H9 (cell line): ENCODE results near the gene LRRC7. TPM values are rescaled to one million over a fixed set of nuclear protein-coding genes. Genes with fewer than 3 reads are reported as not detected.

ENCODE experiments used
- DNase-seq: peaks from one replicate; pipeline ENCODE4 v3.0.0-alpha.2; 2017
- H2AFZ ChIP-seq: one replicate; pipeline ENCODE4 v1.6.1; 2013; ENCODE audit warnings: mild to moderate bottlenecking, low read length, control low read depth, moderate library complexity
- H2AK5ac ChIP-seq: 2 replicates; pipeline ENCODE4 v1.6.1; 2013; ENCODE audit warnings: low read length, control low read depth, mixed read lengths; ENCODE audit not compliant: insufficient read length
- H2BK120ac ChIP-seq: one replicate; pipeline ENCODE4 v1.6.1; 2013; ENCODE audit warnings: low read depth, mild to moderate bottlenecking, low read length, control low read depth, inconsistent platforms; ENCODE audit not compliant: poor library complexity, severe bottlenecking
- H2BK12ac ChIP-seq: 2 replicates; pipeline ENCODE4 v1.6.1; 2013; ENCODE audit warnings: low read length, control low read depth, mixed read lengths, low read depth; ENCODE audit not compliant: insufficient read length
- H2BK15ac ChIP-seq: 2 replicates; pipeline ENCODE4 v1.6.1; 2013; ENCODE audit warnings: low read depth, low read length, control low read depth
- H2BK20ac ChIP-seq: one replicate; pipeline ENCODE4 v1.6.1; 2013; ENCODE audit warnings: low read depth, mild to moderate bottlenecking, low read length, control low read depth, inconsistent platforms; ENCODE audit not compliant: poor library complexity, severe bottlenecking
- H2BK5ac ChIP-seq: 2 replicates; pipeline ENCODE4 v1.6.1; 2013; ENCODE audit warnings: low read length, control low read depth, mixed read lengths; ENCODE audit not compliant: insufficient read length
- H3K14ac ChIP-seq: 2 replicates; pipeline ENCODE4 v1.6.1; 2013; ENCODE audit warnings: low read length, control low read depth; ENCODE audit not compliant: insufficient read depth
- H3K18ac ChIP-seq: 2 replicates; pipeline ENCODE4 v1.6.1; 2013; ENCODE audit warnings: low read depth, mild to moderate bottlenecking, mixed read lengths, low read length, control low read depth; ENCODE audit not compliant: insufficient read length
- H3K23ac ChIP-seq: 2 replicates; pipeline ENCODE4 v1.6.1; 2013; ENCODE audit warnings: low read length, control low read depth, mixed read lengths, low read depth; ENCODE audit not compliant: insufficient read length
- H3K23me2 ChIP-seq: 2 replicates; pipeline ENCODE4 v1.6.1; 2013; ENCODE audit warnings: low read depth, mild to moderate bottlenecking, mixed read lengths, low read length, control low read depth; ENCODE audit not compliant: insufficient read length, poor library complexity, severe bottlenecking
- H3K27ac ChIP-seq: 2 replicates; pipeline ENCODE4 v1.5.1; 2013; ENCODE audit warnings: low read length, control low read depth, mixed read lengths, low read depth; ENCODE audit not compliant: insufficient read length
- H3K27me3 ChIP-seq: 2 replicates; pipeline ENCODE4 v1.6.1; 2013; ENCODE audit warnings: low read length, control low read depth, inconsistent platforms; ENCODE audit not compliant: insufficient read depth
- H3K4ac ChIP-seq: 2 replicates; pipeline ENCODE4 v1.6.1; 2013; ENCODE audit warnings: low read depth, mild to moderate bottlenecking, control low read depth, inconsistent platforms, low read length, moderate library complexity
- H3K4me1 ChIP-seq: 2 replicates; pipeline ENCODE4 v1.6.1; 2013; ENCODE audit warnings: low read length, control low read depth, inconsistent platforms; ENCODE audit not compliant: insufficient read depth
- H3K4me2 ChIP-seq: 2 replicates; pipeline ENCODE4 v1.6.1; 2013; ENCODE audit warnings: low read length, control low read depth, mixed read lengths; ENCODE audit not compliant: insufficient read length, insufficient read depth
- H3K56ac ChIP-seq: 2 replicates; pipeline ENCODE4 v1.6.1; 2013; ENCODE audit warnings: low read depth, mild to moderate bottlenecking, mixed read lengths, low read length, control low read depth; ENCODE audit not compliant: insufficient read length
- H3K79me1 ChIP-seq: 2 replicates; pipeline ENCODE4 v1.6.1; 2013; ENCODE audit warnings: low read depth, mild to moderate bottlenecking, moderate library complexity, low read length, control low read depth, inconsistent platforms; ENCODE audit not compliant: insufficient read depth, poor library complexity, severe bottlenecking
- H3K79me2 ChIP-seq: 2 replicates; pipeline ENCODE4 v1.6.1; 2013; ENCODE audit warnings: low read length, control low read depth, inconsistent platforms; ENCODE audit not compliant: insufficient read depth
- H3K9ac ChIP-seq: 2 replicates; pipeline ENCODE4 v1.6.1; 2013; ENCODE audit warnings: low read length, control low read depth, mixed read lengths; ENCODE audit not compliant: insufficient read length; ENCODE audit errors: extremely low read depth
- H3K9me3 ChIP-seq: one replicate; pipeline ENCODE4 v1.6.1; 2013; ENCODE audit warnings: low read depth, low read length, inconsistent platforms; ENCODE audit not compliant: control insufficient read depth
- H3T11ph ChIP-seq: one replicate; pipeline ENCODE4 v1.6.1; 2013; ENCODE audit warnings: mild to moderate bottlenecking, low read length, control low read depth, inconsistent platforms
- H4K20me1 ChIP-seq: one replicate; pipeline ENCODE4 v1.6.1; 2013; ENCODE audit not compliant: control insufficient read depth, insufficient read length, insufficient read depth
- H4K5ac ChIP-seq: 2 replicates; pipeline ENCODE4 v1.6.1; 2013; ENCODE audit warnings: low read depth, mild to moderate bottlenecking, mixed read lengths, low read length, control low read depth; ENCODE audit not compliant: insufficient read length
- H4K8ac ChIP-seq: replicated peaks from 2 replicates; pipeline ENCODE4 v1.6.1; 2013; ENCODE audit warnings: low read length, control low read depth, mixed read lengths, low read depth; ENCODE audit not compliant: insufficient read length
- H4K91ac ChIP-seq: 2 replicates; pipeline ENCODE4 v1.6.1; 2013; ENCODE audit warnings: low read depth, mild to moderate bottlenecking, moderate library complexity, mixed read lengths, low read length, control low read depth; ENCODE audit not compliant: insufficient read length
- H3K27ac Mint-ChIP-seq, 3 experiments: 2 replicates in 2 of 3; 3 replicates in 1 of 3; pipeline ENCODE4 v1.8.0; 2020 to 2021; ENCODE audit warnings: mixed read lengths in 3 of 3, mild to moderate bottlenecking in 1 of 3, moderate library complexity in 1 of 3
- H3K27me3 Mint-ChIP-seq: 2 replicates; pipeline ENCODE4 v1.8.0; 2021; ENCODE audit warnings: low read depth, mild to moderate bottlenecking, moderate library complexity, mixed read lengths
- H3K36me3 Mint-ChIP-seq, 3 experiments: 2 replicates in 2 of 3; 3 replicates in 1 of 3; pipeline ENCODE4 v1.8.0; 2020 to 2021; ENCODE audit warnings: low read depth in 3 of 3, mixed read lengths in 3 of 3; ENCODE audit not compliant: insufficient read depth in 1 of 3
- H3K4me1 Mint-ChIP-seq, 2 experiments: 2 replicates each; pipeline ENCODE4 v1.8.0; 2020; ENCODE audit warnings: mixed read lengths in 2 of 2
- H3K4me3 Mint-ChIP-seq, 2 experiments: 2 replicates in 1 of 2; 3 replicates in 1 of 2; pipeline ENCODE4 v1.8.0; 2020 to 2021; ENCODE audit warnings: mild to moderate bottlenecking in 2 of 2, mixed read lengths in 2 of 2, moderate library complexity in 1 of 2
- H3K9me3 Mint-ChIP-seq, 2 experiments: 2 replicates in 1 of 2; 3 replicates in 1 of 2; pipeline ENCODE4 v1.8.0; 2020; ENCODE audit warnings: mild to moderate bottlenecking in 2 of 2, mixed read lengths in 2 of 2, moderate library complexity in 1 of 2
- CTCF ChIP-seq: fragments of 200-600 bp; sonication (generic); conservative IDR thresholded peaks from 3 replicates; pipeline ENCODE4 v1.8.0; 2021; ENCODE audit warnings: antibody characterized with exemption, mild to moderate bottlenecking
- WGBS: extraction: QIAGEN DNeasy Blood & Tissue Kit; methylation state at CpG from one replicate; pipeline ENCODE4 v1.1.7; 2013; ENCODE audit warnings: missing lambda C conversion rate, low lambda C conversion rate, mixed read lengths; ENCODE audit not compliant: insufficient read length; ENCODE audit errors: extremely low coverage; 5-methylcytosine and 5-hydroxymethylcytosine counted together
- total RNA-seq: library from RNA; stranded (reverse); gene quantifications from 2 replicates; pipeline ENCODE4 v1.2.1, GENCODE V29; 2021

The LRRC7 gene
- total RNA-seq, 1 experiment from 2014 or later: not detected

DNA sequence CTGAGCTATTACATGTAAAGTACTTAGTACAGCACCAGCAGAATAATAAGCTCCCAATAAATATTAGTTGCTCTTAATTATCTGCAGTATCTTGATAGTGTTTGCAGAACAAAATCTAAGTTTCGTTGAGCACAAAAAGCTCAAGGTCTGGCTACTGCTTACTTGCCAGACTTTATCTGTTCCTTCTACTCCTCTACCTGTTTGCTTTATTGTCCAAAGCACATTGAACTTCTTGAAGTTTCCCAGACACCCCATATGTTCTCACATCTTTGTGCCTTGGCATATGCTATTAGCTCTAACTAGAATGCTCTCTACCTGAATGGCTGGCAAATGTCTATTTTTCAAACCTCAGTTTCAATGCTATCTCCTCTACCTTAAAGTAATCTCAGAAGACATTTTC is 582.7 kb downstream of the LRRC7 start:
- H3K79me2 ChIP-seq: no peaks in the 10 kb centered on the region
- no peak overlapping the region for H3K23ac ChIP-seq
- no peak overlapping the region for H2BK120ac ChIP-seq
- H3K27ac ChIP-seq: no peak overlapping the region
- H3K27me3 ChIP-seq: no peaks in the 10 kb centered on the region
- WGBS: no CpG with 5 or more reads among the region's 1 CpG
- H3K4me1 ChIP-seq: no peaks in the 10 kb centered on the region
- H3K14ac ChIP-seq: no peak overlapping the region
- no peaks in the 10 kb centered on the region for H3K23me2 ChIP-seq
- TF ChIP-seq CTCF: no peak
- H3K36me3 Mint-ChIP-seq: peaks cover 0 to 11% (median 6%) of the 10 kb centered on the region in 3 experiments; a peak in 3 of 7 replicates
- H3K9me3 ChIP-seq: no peaks in the 10 kb centered on the region
- no peaks in the 10 kb centered on the region for H3K9me3 Mint-ChIP-seq
- no peaks in the 10 kb centered on the region for H4K20me1 ChIP-seq
- no peak overlapping the region for H2BK5ac ChIP-seq
- no peak overlapping the region for H2BK20ac ChIP-seq
- no peak overlapping the region for H4K91ac ChIP-seq
- no peaks in the 10 kb centered on the region for H3K4me1 Mint-ChIP-seq
- H3K56ac ChIP-seq: no peak overlapping the region
- no peak overlapping the region for H4K8ac ChIP-seq
- no peaks in the 10 kb centered on the region for H3K79me1 ChIP-seq
- H2BK15ac ChIP-seq: no peak overlapping the region
- no peaks in the 10 kb centered on the region for H3K27me3 Mint-ChIP-seq
- H3K4me3 Mint-ChIP-seq: no peak overlapping the region
- H2BK12ac ChIP-seq: no peak overlapping the region
- no peak overlapping the region for H3K18ac ChIP-seq
- H3K27ac Mint-ChIP-seq: peak overlapping the region in 1 of 3 experiments; percentile 46; a peak in 3 of 7 replicates
- H3T11ph ChIP-seq: no peak overlapping the region
- no peak for DNase-seq
- H4K5ac ChIP-seq: no peak overlapping the region
- no peak overlapping the region for H2AFZ ChIP-seq
- H3K9ac ChIP-seq: no peak overlapping the region
- H3K4me2 ChIP-seq: no peak overlapping the region
- no peak overlapping the region for H2AK5ac ChIP-seq
- H3K4ac ChIP-seq: no peak overlapping the region
